H1 (cell line): Measurements from ENCODE around the gene CDK5RAP2. TPM values are rescaled to one million over a fixed set of nuclear protein-coding genes. Genes with fewer than 3 reads are reported as not detected.

Experiments used
- ASH2L ChIP-seq: fragments of 200-600, 300-600 bp; sonication (generic); IDR thresholded peaks from one replicate; pipeline ENCODE4 v1.7.1; 2017; ENCODE audit warnings: low read length
- POU5F1 ChIP-seq: IDR thresholded peaks from 2 replicates; pipeline ENCODE4 v1.6.1; 2011; ENCODE audit warnings: low read depth, mild to moderate bottlenecking, low read length, moderate library complexity
- SIX5 ChIP-seq: IDR thresholded peaks from 2 replicates; pipeline ENCODE4 v1.6.1; 2011; ENCODE audit warnings: mild to moderate bottlenecking, low read depth, low read length
- TCF12 ChIP-seq: IDR thresholded peaks from 2 replicates; pipeline ENCODE4 v1.6.1; 2011; ENCODE audit warnings: low read depth, mild to moderate bottlenecking, low read length
- polyA plus RNA-seq, 7 experiments: library from polyadenylated mRNA; depleted of rRNA in 3 of 7; stranded (reverse) in 5 of 7; unstranded in 2 of 7; fragments of >200 nt in 5 of 7; fragments of 200-250 nt in 2 of 7; gene quantifications; 1 replicate in 5 of 7; 2 replicates in 1 of 7; 4 replicates in 1 of 7; pipeline versions ENCODE4 v1.2.1 to v1.2.3, GENCODE V29; 2011 to 2013; ENCODE audit warnings: missing spikeins in 2 of 7, mixed read lengths in 2 of 7
- total RNA-seq: library from RNA; stranded (reverse); fragmentation: NEBNext Ultra II Directional; extraction: Animal tissue kit (Norgen Biotek cat#: 25700); gene quantifications from 2 replicates; pipeline ENCODE4 v1.2.1, GENCODE V29; 2021
- TF ChIP-seq, protein P1 (sequence below): IDR thresholded peaks from 2 replicates; pipeline ENCODE4 v1.6.1; 2011; ENCODE audit warnings: low read length, improper control_type of control experiment

The CDK5RAP2 gene
- total and polyA plus RNA-seq, 2 of the 8 experiments (the other 6 are each of a cell fraction or from before 2014, with no cell fraction given), result 19.8 to 49.4 TPM

DNA sequence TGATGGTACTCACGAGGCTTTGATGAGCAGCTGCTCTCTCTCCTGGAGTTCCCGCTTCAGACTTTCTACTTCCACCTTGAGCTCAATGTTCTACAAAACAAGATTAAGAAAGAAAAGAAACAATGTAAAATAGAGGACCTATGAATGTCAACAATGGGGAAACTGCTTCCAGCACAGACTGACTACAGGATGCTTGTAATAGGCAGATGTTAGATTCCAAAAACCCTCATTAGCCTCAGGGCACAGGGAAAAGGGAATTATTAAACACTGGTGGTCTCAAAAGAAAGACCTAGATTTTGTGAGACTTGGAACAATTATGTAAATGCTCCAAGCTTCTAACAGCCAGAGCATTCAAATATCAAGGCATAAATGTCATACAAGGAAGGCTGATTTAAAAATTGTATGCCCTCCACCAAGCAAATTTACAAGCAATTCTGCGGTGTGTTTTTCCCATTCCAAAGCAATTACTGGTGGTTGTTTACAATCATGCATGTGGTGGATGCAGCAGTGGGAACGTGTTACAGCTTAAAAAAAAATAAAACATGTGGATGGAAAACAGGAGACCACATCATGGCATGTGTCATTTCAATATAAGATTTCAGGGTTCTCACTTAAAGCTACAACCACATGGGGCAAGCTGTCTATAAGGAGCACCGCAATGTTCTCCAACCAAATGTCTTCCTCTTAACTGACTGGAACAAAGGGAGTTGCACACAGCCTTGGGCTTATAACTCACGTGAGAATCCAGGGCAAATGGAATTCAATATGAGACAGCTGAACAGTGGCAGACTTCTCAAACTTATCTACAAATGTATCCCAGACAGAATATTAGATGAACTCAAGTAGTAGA, 34.0 kb downstream of the CDK5RAP2 start (continued):
- TF ChIP-seq, protein P1, sequence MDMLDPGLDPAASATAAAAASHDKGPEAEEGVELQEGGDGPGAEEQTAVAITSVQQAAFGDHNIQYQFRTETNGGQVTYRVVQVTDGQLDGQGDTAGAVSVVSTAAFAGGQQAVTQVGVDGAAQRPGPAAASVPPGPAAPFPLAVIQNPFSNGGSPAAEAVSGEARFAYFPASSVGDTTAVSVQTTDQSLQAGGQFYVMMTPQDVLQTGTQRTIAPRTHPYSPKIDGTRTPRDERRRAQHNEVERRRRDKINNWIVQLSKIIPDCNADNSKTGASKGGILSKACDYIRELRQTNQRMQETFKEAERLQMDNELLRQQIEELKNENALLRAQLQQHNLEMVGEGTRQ, result no peak
- TF ChIP-seq POU5F1, result no peak
- no peak for TF ChIP-seq TCF12
- no peak for TF ChIP-seq SIX5
- no peak for TF ChIP-seq ASH2L
